AG04449 (cell line): ENCODE results near the gene SLPI.

Experiments
- CTCF ChIA-PET: fragments of 350-600 bp; formaldehyde crosslinking; extraction: SDS; loops from one replicate; lab custom pipeline; 2021; ENCODE audit warnings: antibody characterized with exemption; lab: Yijun Ruan, JAX
- POLR2A ChIA-PET: fragments of 400-600, 350-600 bp; formaldehyde crosslinking; extraction: SDS; loops from one replicate; lab custom pipeline; 2020; ENCODE audit warnings: antibody characterized with exemption, inconsistent platforms; lab: Yijun Ruan, JAX
- DNase-seq: peaks from one replicate; pipeline ENCODE4 v3.0.0-alpha.2; 2010; ENCODE audit warnings: low read depth, low spot score
- H3K4me3 ChIP-seq: 2 replicates; pipeline ENCODE4 v1.5.1; 2011; ENCODE audit warnings: low read depth, mild to moderate bottlenecking, control low read depth, low read length
- TF ChIP-seq, protein P1 (sequence below): IDR thresholded peaks from one replicate; pipeline ENCODE4 v1.5.1; 2011; ENCODE audit warnings: mild to moderate bottlenecking, moderate library complexity, low read length, control low read depth, inconsistent platforms; ENCODE audit not compliant: insufficient read depth; ENCODE audit errors: missing control alignments

SLPI gene

GRCh38 chr20:45206725-45207124 is 47.6 kb downstream of the SLPI start, which contains the start of gene SEMG1:
SEMG1 (plus strand) TSS chr20:45207033; CDS start chr20:45207054, 21 bp downstream.
- TF ChIP-seq, protein P1, sequence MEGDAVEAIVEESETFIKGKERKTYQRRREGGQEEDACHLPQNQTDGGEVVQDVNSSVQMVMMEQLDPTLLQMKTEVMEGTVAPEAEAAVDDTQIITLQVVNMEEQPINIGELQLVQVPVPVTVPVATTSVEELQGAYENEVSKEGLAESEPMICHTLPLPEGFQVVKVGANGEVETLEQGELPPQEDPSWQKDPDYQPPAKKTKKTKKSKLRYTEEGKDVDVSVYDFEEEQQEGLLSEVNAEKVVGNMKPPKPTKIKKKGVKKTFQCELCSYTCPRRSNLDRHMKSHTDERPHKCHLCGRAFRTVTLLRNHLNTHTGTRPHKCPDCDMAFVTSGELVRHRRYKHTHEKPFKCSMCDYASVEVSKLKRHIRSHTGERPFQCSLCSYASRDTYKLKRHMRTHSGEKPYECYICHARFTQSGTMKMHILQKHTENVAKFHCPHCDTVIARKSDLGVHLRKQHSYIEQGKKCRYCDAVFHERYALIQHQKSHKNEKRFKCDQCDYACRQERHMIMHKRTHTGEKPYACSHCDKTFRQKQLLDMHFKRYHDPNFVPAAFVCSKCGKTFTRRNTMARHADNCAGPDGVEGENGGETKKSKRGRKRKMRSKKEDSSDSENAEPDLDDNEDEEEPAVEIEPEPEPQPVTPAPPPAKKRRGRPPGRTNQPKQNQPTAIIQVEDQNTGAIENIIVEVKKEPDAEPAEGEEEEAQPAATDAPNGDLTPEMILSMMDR: no peak
- ChIA-PET POLR2A (no interaction called here), CTCF (no interaction called here)
- no peak for DNase-seq
- no peak within 1 kb of the TSS for H3K4me3 ChIP-seq
